Parathyroid adenoma (tissue), 2 donors: ENCODE results near the gene TRPM5.

Source experiments
- H2AFZ ChIP-seq: fragments of 300-600 bp; sonication (generic); one replicate; pipeline ENCODE4 v1.7.0; 2017; ENCODE audit warnings: antibody characterized with exemption, mild to moderate bottlenecking
- H3K27ac ChIP-seq: fragments of 300-600 bp; sonication (generic); one replicate; pipeline ENCODE4 v1.7.0; 2017
- H3K27me3 ChIP-seq: fragments of 300-600 bp; sonication (generic); one replicate; pipeline ENCODE4 v1.7.0; 2017; ENCODE audit warnings: low read length; ENCODE audit not compliant: control insufficient read depth, insufficient read depth
- H3K36me3 ChIP-seq: fragments of 300-600 bp; sonication (generic); one replicate; pipeline ENCODE4 v1.7.0; 2017; ENCODE audit warnings: low read length; ENCODE audit not compliant: control insufficient read depth, insufficient read depth
- H3K4me1 ChIP-seq: fragments of 300-600 bp; sonication (generic); one replicate; pipeline ENCODE4 v1.7.0; 2017; ENCODE audit warnings: control low read depth
- H3K4me2 ChIP-seq: fragments of 300-600 bp; sonication (generic); one replicate; pipeline ENCODE4 v1.7.0; 2017; ENCODE audit warnings: low read length
- H3K4me3 ChIP-seq: fragments of 300-600 bp; sonication (generic); one replicate; pipeline ENCODE4 v1.7.0; 2017; ENCODE audit warnings: low read depth, low read length
- H3K79me2 ChIP-seq: fragments of 300-600 bp; sonication (generic); one replicate; pipeline ENCODE4 v1.7.0; 2017; ENCODE audit warnings: control low read depth
- H3K9ac ChIP-seq: fragments of 300-600 bp; sonication (generic); one replicate; pipeline ENCODE4 v1.7.0; 2017; ENCODE audit warnings: mild to moderate bottlenecking
- H3K9me3 ChIP-seq: fragments of 300-600 bp; sonication (generic); one replicate; pipeline ENCODE4 v1.7.0; 2017; ENCODE audit warnings: low read length; ENCODE audit not compliant: control insufficient read depth
- TF ChIP-seq, protein P1 (sequence below): fragments of 300-600 bp; sonication (generic); IDR thresholded peaks from one replicate; pipeline ENCODE4 v1.7.0; 2017; ENCODE audit warnings: antibody characterized with exemption, mild to moderate bottlenecking
- donor health status: primary hyperparathyroidism.

TRPM5 gene

DNA sequence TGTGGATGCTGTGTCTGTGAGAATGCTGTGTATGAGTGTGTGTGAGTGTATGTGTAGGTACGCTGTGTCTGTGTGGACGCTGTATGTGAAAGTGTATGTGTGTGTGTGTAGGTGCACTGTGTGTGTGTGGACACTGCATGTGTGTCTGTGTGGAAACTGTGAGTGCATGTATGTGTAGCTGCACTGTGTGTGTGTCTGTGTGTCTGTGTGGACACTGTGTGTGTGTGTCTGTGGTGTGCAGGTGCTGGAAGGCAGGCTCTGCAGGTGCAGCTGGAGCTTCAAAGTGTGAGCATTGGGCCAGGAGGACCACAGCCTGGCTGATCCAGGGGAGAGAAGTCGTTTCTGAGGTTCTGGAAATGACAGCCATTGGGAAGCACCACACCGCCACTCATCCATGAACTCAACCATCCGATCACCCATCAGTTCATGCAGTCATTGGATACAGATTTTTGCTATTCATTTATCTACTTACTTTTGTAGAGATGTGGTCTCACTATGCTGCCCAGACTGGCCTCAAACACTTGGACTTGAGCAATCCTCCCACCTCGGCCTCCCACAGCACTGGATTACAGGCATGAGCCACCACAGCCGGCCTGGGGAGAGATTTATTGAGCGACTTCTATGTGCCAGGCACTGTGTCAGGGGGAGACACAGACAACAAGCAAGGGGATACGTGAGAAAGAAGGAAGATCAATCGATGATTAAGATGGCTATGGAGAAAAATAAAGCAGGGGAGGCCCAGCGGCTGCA, 9.6 kb downstream of the TRPM5 start:
- Histone ChIP-seq H3K4me3 (no peak overlapping the region), H3K79me2 (no peaks in the 10 kb centered on the region), H3K4me2 (no peak overlapping the region), H3K9ac (no peak overlapping the region), H2AFZ (no peak overlapping the region), H3K36me3 (no peaks in the 10 kb centered on the region), H3K4me1 (no peaks in the 10 kb centered on the region), H3K27ac (no peak overlapping the region), H3K9me3 (no peaks in the 10 kb centered on the region), H3K27me3 (no peaks in the 10 kb centered on the region)
- TF ChIP-seq, protein P1, sequence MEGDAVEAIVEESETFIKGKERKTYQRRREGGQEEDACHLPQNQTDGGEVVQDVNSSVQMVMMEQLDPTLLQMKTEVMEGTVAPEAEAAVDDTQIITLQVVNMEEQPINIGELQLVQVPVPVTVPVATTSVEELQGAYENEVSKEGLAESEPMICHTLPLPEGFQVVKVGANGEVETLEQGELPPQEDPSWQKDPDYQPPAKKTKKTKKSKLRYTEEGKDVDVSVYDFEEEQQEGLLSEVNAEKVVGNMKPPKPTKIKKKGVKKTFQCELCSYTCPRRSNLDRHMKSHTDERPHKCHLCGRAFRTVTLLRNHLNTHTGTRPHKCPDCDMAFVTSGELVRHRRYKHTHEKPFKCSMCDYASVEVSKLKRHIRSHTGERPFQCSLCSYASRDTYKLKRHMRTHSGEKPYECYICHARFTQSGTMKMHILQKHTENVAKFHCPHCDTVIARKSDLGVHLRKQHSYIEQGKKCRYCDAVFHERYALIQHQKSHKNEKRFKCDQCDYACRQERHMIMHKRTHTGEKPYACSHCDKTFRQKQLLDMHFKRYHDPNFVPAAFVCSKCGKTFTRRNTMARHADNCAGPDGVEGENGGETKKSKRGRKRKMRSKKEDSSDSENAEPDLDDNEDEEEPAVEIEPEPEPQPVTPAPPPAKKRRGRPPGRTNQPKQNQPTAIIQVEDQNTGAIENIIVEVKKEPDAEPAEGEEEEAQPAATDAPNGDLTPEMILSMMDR = no peak

- TF ChIP-seq, protein P1 = no peak
- H3K36me3 ChIP-seq = no peaks in the 10 kb centered on the region
- no peaks in the 10 kb centered on the region for H3K79me2 ChIP-seq
- H3K27me3 ChIP-seq = no peaks in the 10 kb centered on the region
- H3K4me3 ChIP-seq = no peak overlapping the region
- no peak overlapping the region for H2AFZ ChIP-seq
- H3K9me3 ChIP-seq = no peaks in the 10 kb centered on the region
- H3K4me1 ChIP-seq = no peaks in the 10 kb centered on the region
- H3K9ac ChIP-seq = no peak overlapping the region
- H3K4me2 ChIP-seq = no peak overlapping the region
- H3K27ac ChIP-seq = no peak overlapping the region
Measured at GRCh38 chr11:2434008-2434407, 10.3 kb downstream of the TRPM5 start.

GRCh38 chr11:2433106-2433925, 11.0 kb downstream of the TRPM5 start:
- Histone ChIP-seq H3K27me3 (no peaks in the 10 kb centered on the region), H3K4me3 (no peak overlapping the region), H3K4me2 (no peak overlapping the region), H3K27ac (no peak overlapping the region), H3K9ac (no peak overlapping the region), H3K36me3 (no peaks in the 10 kb centered on the region), H3K4me1 (no peaks in the 10 kb centered on the region), H3K9me3 (no peaks in the 10 kb centered on the region), H2AFZ (no peak overlapping the region), H3K79me2 (no peaks in the 10 kb centered on the region)
- TF ChIP-seq, protein P1 = no peak

DNA sequence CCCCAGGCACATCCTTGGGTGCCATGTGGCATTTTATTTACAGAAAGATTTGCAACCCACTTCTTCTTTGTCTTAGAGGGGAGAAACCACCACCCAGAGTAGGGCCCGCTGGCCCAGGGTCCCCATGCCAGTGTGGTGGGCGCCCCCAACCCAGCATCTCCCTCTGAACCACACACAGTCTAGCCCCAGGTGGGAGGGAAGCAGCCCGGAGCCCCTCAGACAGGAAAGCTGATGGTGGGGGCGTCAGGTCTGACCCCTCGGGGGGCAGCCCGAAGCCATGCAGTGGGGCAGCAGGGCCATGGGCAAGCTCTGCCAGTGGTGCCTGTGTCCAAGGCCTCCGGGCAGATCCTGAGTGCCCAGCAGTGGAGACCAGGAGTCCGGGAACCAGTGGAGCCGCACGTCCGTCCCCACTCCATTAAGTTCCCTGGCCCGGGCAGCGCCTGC, 11.7 kb downstream of the TRPM5 start:
- TF ChIP-seq, protein P1 = no peak
- no peaks in the 10 kb centered on the region for H3K36me3 ChIP-seq
- H3K27me3 ChIP-seq = no peaks in the 10 kb centered on the region
- H3K9me3 ChIP-seq = no peaks in the 10 kb centered on the region
- H3K9ac ChIP-seq = no peak overlapping the region
- no peak overlapping the region for H3K4me2 ChIP-seq
- H3K4me3 ChIP-seq = no peak overlapping the region
- no peaks in the 10 kb centered on the region for H3K4me1 ChIP-seq
- no peak overlapping the region for H3K27ac ChIP-seq
- H2AFZ ChIP-seq = no peak overlapping the region
- no peaks in the 10 kb centered on the region for H3K79me2 ChIP-seq
